ENCODE results near the gene CHST15.

GRCh38 chr10:124094419-124094785, 1.0 kb upstream of the CHST15 start:
- no peak for TF ChIP-seq CTCF (IDR thresholded peaks at IDR 0.05)
- TF ChIP-seq POLR2A (IDR thresholded peaks at IDR 0.05): no peak
